Stimulated activated memory B cell treated with anti-CD40 and anti-IgM and Interleukin-4, amounts not matched to agents 10 μg/mL and 1 μg/mL and 100 μg/mL, for 72 hours (primary cell): ENCODE results near the gene TTC17.
"Not testable (repeated sequence)": the region's sequence is repeated elsewhere in the genome, so short reads cannot be mapped to it uniquely, and the experiment has no call there.

Experiments
- ATAC-seq: fragments of 150-1000 bp; cut with Tn5 transposase; 2 replicates; pipeline ENCODE4 v1.10.0; 2021
- H3K27ac Mint-ChIP-seq: one replicate; pipeline ENCODE4 v1.8.0; 2022; ENCODE audit warnings: mild to moderate bottlenecking, mixed read lengths
- H3K27me3 Mint-ChIP-seq: one replicate; pipeline ENCODE4 v1.8.0; 2022; ENCODE audit warnings: mixed read lengths
- H3K36me3 Mint-ChIP-seq: one replicate; pipeline ENCODE4 v1.8.0; 2022; ENCODE audit warnings: mixed read lengths
- H3K4me1 Mint-ChIP-seq: one replicate; pipeline ENCODE4 v1.8.0; 2022; ENCODE audit warnings: mixed read lengths
- H3K4me3 Mint-ChIP-seq: one replicate; pipeline ENCODE4 v1.8.0; 2022; ENCODE audit warnings: mild to moderate bottlenecking, moderate library complexity, mixed read lengths
- H3K9me3 Mint-ChIP-seq: one replicate; pipeline ENCODE4 v1.8.0; 2022; ENCODE audit warnings: mixed read lengths

The TTC17 gene

GRCh38 chr11:43403357-43404231 lies 44.9 kb downstream of the TTC17 start:
- peaks cover 65% of the 10 kb centered on the region for H3K36me3 Mint-ChIP-seq
- no peaks in the 10 kb centered on the region for H3K9me3 Mint-ChIP-seq
- H3K27ac Mint-ChIP-seq, result peak overlapping the region; percentile 22
- ATAC-seq, result no peak
- H3K4me1 Mint-ChIP-seq, result no peaks in the 10 kb centered on the region
- no peaks in the 10 kb centered on the region for H3K27me3 Mint-ChIP-seq
- H3K4me3 Mint-ChIP-seq, result no peak overlapping the region

GRCh38 chr11:43404406-43404805 lies 45.7 kb downstream of the TTC17 start:
- no peaks in the 10 kb centered on the region for H3K9me3 Mint-ChIP-seq
- H3K4me3 Mint-ChIP-seq, result no peak overlapping the region
- H3K27ac Mint-ChIP-seq, result peak overlapping the region; percentile 22

DNA sequence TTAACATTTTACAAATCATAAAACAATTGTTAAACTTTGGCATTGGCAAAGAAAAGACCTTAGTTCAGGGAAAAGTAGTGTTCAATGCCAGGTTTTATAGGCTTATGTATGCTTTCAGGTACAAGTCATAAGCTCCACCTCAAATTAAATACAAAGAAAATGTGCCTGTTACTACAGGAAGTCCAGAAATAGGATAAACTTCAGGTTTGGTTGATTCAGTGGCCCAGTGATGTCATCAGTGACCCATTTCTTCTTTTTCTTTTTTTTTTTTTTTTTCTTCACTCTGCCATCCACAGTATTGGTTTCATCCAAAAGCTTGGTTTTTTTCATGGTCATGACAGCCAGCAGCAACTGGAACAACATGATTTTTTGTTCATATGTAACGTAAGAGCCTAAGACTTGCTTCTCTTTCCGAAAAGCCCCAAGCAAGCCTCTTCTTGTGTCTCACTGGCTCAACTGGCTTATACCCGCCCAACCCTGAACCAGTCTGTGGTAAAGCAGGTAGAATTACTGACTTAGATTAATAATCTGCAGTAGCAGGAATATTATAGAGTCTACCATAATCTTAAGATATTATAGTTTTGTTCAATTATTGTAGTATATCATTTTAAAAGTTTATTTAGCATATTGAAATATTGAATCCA lies 46.2 kb downstream of the TTC17 start:
- Mint-ChIP-seq H3K27ac (no peak overlapping the region), H3K4me3 (no peak overlapping the region), H3K9me3 (no peaks in the 10 kb centered on the region), H3K36me3 (peaks cover 65% of the 10 kb centered on the region), H3K27me3 (no peaks in the 10 kb centered on the region), H3K4me1 (no peaks in the 10 kb centered on the region)
- no peak for ATAC-seq

More at GRCh38 chr11:43404406-43404805, 45.7 kb downstream of the TTC17 start:
- ATAC-seq, result no peak
- Mint-ChIP-seq H3K4me1 (no peaks in the 10 kb centered on the region), H3K36me3 (peaks cover 65% of the 10 kb centered on the region), H3K27me3 (no peaks in the 10 kb centered on the region)

DNA sequence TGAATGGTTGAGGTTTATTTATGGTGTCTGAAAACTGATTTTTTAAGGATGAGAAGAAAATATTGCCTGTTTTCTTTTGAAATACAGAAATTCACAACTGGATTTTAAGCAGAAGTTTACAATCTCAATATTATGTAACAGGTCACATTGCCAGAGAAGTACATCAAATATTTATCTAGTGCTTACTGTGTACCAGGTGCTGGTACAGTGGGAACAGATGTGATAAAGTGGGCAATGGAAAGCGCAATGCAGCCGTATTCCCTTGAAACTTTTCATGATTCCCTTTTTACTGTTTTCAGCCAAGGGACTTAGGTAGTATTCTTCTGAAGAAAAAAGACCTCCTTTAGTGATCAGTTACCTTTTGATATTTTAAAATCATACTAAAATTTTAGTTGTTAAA lies 49.6 kb downstream of the TTC17 start:
- no peaks in the 10 kb centered on the region for H3K27me3 Mint-ChIP-seq
- no peak for ATAC-seq
- H3K4me3 Mint-ChIP-seq, result no peak overlapping the region
- H3K36me3 Mint-ChIP-seq, result peaks cover 65% of the 10 kb centered on the region
- H3K4me1 Mint-ChIP-seq, result no peaks in the 10 kb centered on the region
- H3K9me3 Mint-ChIP-seq, result no peaks in the 10 kb centered on the region
- no peak overlapping the region for H3K27ac Mint-ChIP-seq

GRCh38 chr11:43410394-43410793 lies 51.7 kb downstream of the TTC17 start:
- Mint-ChIP-seq H3K4me3 (no peak overlapping the region), H3K27ac (no peak overlapping the region), H3K9me3 (no peaks in the 10 kb centered on the region), H3K4me1 (no peaks in the 10 kb centered on the region), H3K36me3 (peaks cover 70% of the 10 kb centered on the region), H3K27me3 (no peaks in the 10 kb centered on the region)
- no peak for ATAC-seq

GRCh38 chr11:43418197-43418596 lies 59.5 kb downstream of the TTC17 start:
- H3K9me3 Mint-ChIP-seq, result no peaks in the 10 kb centered on the region
- peaks cover 25% of the 10 kb centered on the region for H3K36me3 Mint-ChIP-seq
- ATAC-seq, result no peak
- no peak overlapping the region for H3K4me3 Mint-ChIP-seq
- no peaks in the 10 kb centered on the region for H3K27me3 Mint-ChIP-seq
- H3K27ac Mint-ChIP-seq, result no peak overlapping the region
- H3K4me1 Mint-ChIP-seq, result no peaks in the 10 kb centered on the region

DNA sequence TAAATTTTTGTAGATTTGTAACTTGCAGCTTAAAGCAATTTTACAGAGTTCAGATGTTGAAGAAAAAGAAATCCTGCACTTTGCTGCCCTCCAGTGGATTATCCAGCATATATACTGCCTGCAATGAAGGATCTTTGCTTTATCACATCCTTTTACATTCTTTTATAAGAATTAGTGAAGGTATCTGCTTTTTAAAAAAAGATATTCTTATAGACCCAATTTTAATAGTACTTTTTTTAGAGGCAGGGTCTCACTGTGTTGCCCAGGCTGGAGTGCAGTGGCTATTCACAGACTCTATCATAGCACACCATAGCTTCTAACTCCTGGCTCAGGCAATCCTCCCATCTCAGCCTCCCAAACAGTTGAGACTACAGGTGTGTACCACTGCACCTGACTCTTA lies 60.7 kb downstream of the TTC17 start:
- no peaks in the 10 kb centered on the region for H3K9me3 Mint-ChIP-seq
- H3K4me3 Mint-ChIP-seq, result no peak overlapping the region
- peaks cover 16% of the 10 kb centered on the region for H3K36me3 Mint-ChIP-seq
- H3K4me1 Mint-ChIP-seq, result no peaks in the 10 kb centered on the region
- H3K27me3 Mint-ChIP-seq, result no peaks in the 10 kb centered on the region
- ATAC-seq, result no peak
- H3K27ac Mint-ChIP-seq, result no peak overlapping the region

- H3K27ac Mint-ChIP-seq, result no peak overlapping the region
- no peak overlapping the region for H3K4me3 Mint-ChIP-seq
- peaks cover 35% of the 10 kb centered on the region for H3K36me3 Mint-ChIP-seq
- peaks cover 4% of the 10 kb centered on the region for H3K9me3 Mint-ChIP-seq
- ATAC-seq, result no peak
- no peaks in the 10 kb centered on the region for H3K4me1 Mint-ChIP-seq
- no peaks in the 10 kb centered on the region for H3K27me3 Mint-ChIP-seq
Observed at GRCh38 chr11:43427971-43428370, 69.3 kb downstream of the TTC17 start.

GRCh38 chr11:43430916-43431315 lies 72.2 kb downstream of the TTC17 start:
- H3K4me3 Mint-ChIP-seq, H3K27ac Mint-ChIP-seq, H3K27me3 Mint-ChIP-seq, H3K9me3 Mint-ChIP-seq, H3K4me1 Mint-ChIP-seq, ATAC-seq: not testable (repeated sequence)
- H3K36me3 Mint-ChIP-seq, result peaks cover 54% of the 10 kb centered on the region

GRCh38 chr11:43434893-43435292 lies 76.2 kb downstream of the TTC17 start:
- ATAC-seq, result no peak
- peaks cover 4% of the 10 kb centered on the region for H3K9me3 Mint-ChIP-seq
- H3K27ac Mint-ChIP-seq, result no peak overlapping the region
- no peak overlapping the region for H3K4me3 Mint-ChIP-seq
- no peaks in the 10 kb centered on the region for H3K4me1 Mint-ChIP-seq
- H3K36me3 Mint-ChIP-seq, result peaks cover 70% of the 10 kb centered on the region
- H3K27me3 Mint-ChIP-seq, result no peaks in the 10 kb centered on the region

DNA sequence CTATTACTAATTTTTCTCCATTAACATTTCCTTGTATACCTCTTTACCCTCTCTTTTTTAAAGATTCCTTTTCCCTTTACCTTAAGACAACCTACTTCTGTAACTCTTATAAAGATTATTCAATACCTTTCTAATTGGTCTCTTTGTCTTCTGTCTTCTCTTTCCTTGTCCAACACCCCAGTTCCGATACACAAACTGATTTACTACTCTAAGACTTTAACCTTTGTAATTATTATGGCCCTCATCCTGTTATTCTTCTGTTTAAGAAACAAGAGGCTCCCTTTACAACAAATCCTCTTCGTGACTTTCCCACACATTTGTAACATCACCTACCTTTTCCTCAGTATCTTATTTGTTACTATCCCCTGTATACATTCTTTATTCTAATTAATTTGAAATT lies 81.8 kb downstream of the TTC17 start:
- no peaks in the 10 kb centered on the region for H3K27me3 Mint-ChIP-seq
- H3K9me3 Mint-ChIP-seq, result no peaks in the 10 kb centered on the region
- H3K4me1 Mint-ChIP-seq, result no peaks in the 10 kb centered on the region
- H3K27ac Mint-ChIP-seq, result no peak overlapping the region
- H3K36me3 Mint-ChIP-seq, result peaks cover 63% of the 10 kb centered on the region
- ATAC-seq, result no peak
- no peak overlapping the region for H3K4me3 Mint-ChIP-seq

DNA sequence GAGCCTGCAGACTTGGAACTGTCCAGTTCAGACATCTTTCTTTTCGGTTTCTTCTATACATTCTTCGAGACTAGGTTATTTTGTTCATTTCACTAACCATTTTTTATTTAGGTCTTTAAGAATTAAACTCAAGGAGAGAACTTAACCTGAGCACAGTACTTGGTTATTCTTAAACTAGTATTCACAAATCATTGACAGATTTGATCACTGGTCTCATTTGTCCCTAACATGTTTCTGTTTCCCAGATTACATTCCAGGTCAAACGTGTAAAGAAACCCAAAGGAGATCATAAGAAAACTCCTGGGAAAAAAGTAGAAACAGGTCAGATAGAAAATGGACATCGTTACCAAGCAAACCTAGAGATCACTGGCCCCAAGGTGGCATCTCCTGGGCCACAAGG lies 85.1 kb downstream of the TTC17 start:
- Mint-ChIP-seq H3K36me3 (peaks cover 76% of the 10 kb centered on the region), H3K27ac (no peak overlapping the region)
- ATAC-seq, result no peak

DNA sequence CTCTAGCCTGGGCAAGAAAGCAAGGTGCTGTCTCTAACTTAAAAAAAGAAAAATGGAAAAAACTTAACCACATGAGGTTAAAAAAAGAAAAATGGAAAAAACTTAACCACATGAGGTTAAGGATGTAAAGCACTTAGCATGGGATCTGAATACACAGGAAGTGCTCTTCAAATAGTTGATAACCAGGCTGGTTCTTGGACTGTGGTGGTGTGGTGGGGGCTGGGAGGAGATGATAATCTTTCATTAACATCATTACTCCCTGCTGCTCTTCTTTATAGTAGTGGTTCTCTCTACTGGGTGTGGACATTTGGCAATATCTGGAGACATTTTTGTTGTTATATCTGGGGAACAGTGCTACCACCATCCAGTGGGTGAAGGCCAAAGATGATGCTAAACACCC lies 88.4 kb downstream of the TTC17 start:
- H3K36me3 Mint-ChIP-seq, result peaks cover 88% of the 10 kb centered on the region
- H3K27ac Mint-ChIP-seq, result no peak overlapping the region
- H3K27me3 Mint-ChIP-seq, result no peaks in the 10 kb centered on the region
- H3K4me3 Mint-ChIP-seq, result no peak overlapping the region
- H3K4me1 Mint-ChIP-seq, result no peaks in the 10 kb centered on the region
- ATAC-seq, result no peak
- no peaks in the 10 kb centered on the region for H3K9me3 Mint-ChIP-seq

More for the DNA sequence above, 85.1 kb downstream of the TTC17 start:
- no peaks in the 10 kb centered on the region for H3K27me3 Mint-ChIP-seq
- H3K4me1 Mint-ChIP-seq, result no peaks in the 10 kb centered on the region
- no peak overlapping the region for H3K4me3 Mint-ChIP-seq
- H3K9me3 Mint-ChIP-seq, result no peaks in the 10 kb centered on the region

- no peak overlapping the region for H3K27ac Mint-ChIP-seq
- H3K4me1 Mint-ChIP-seq, result no peaks in the 10 kb centered on the region
- H3K36me3 Mint-ChIP-seq, result peaks cover 89% of the 10 kb centered on the region
- peaks cover 5% of the 10 kb centered on the region for H3K9me3 Mint-ChIP-seq
- H3K4me3 Mint-ChIP-seq, result no peak overlapping the region
- no peaks in the 10 kb centered on the region for H3K27me3 Mint-ChIP-seq
- ATAC-seq, result no peak
Observed at GRCh38 chr11:43458486-43458885, 99.8 kb downstream of the TTC17 start.

- no peaks in the 10 kb centered on the region for H3K4me1 Mint-ChIP-seq
- no peak overlapping the region for H3K27ac Mint-ChIP-seq
- peaks cover 90% of the 10 kb centered on the region for H3K36me3 Mint-ChIP-seq
- no peak overlapping the region for H3K4me3 Mint-ChIP-seq
- ATAC-seq, result no peak
- H3K27me3 Mint-ChIP-seq, result no peaks in the 10 kb centered on the region
- peaks cover 8% of the 10 kb centered on the region for H3K9me3 Mint-ChIP-seq
Observed at GRCh38 chr11:43459246-43459645, 100.5 kb downstream of the TTC17 start.

- peaks cover 92% of the 10 kb centered on the region for H3K36me3 Mint-ChIP-seq
- H3K4me1 Mint-ChIP-seq, result no peaks in the 10 kb centered on the region
- H3K9me3 Mint-ChIP-seq, result peaks cover 22% of the 10 kb centered on the region
- no peaks in the 10 kb centered on the region for H3K27me3 Mint-ChIP-seq
- H3K27ac Mint-ChIP-seq, result no peak overlapping the region
- no peak overlapping the region for H3K4me3 Mint-ChIP-seq
- no peak for ATAC-seq
Observed at GRCh38 chr11:43462359-43462758, 103.6 kb downstream of the TTC17 start.
